ENCODE results near the gene CIDEC.
A peak's percentile ranks its signal among the peaks of the same experiment; 100 is the strongest.

CIDEC gene

GRCh38 chr3:9879830-9880549 is at the start of gene CIDEC:
Gene CIDEC, minus strand, starts transcription at chr3:9880253. Its CDS starts 1,767 bp downstream, at chr3:9878486.
- DNase-seq = no peak

GRCh38 chr3:9928158-9928557 is 48.1 kb upstream of the CIDEC start:
- no peak for DNase-seq

GRCh38 chr3:9918261-9919038 is 38.4 kb upstream of the CIDEC start:
- DNase-seq = no peak

- no peak for DNase-seq
These were observed 37.8 kb upstream of the CIDEC start for GRCh38 chr3:9917820-9918219.

- peak; percentile 92 for DNase-seq
These were observed 37.0 kb upstream of the CIDEC start, which contains the start of gene IL17RC for GRCh38 chr3:9916734-9917680. Gene IL17RC, plus strand, starts transcription at chr3:9917098. Its CDS starts 218 bp downstream, at chr3:9917316.

- DNase-seq = peak; percentile 26
These were observed 36.3 kb upstream of the CIDEC start for GRCh38 chr3:9916346-9916733.

- peak; percentile 66 for DNase-seq
These were observed 35.4 kb upstream of the CIDEC start for GRCh38 chr3:9915254-9916141.

- DNase-seq = peak; percentile 91
These were observed 34.7 kb upstream of the CIDEC start for GRCh38 chr3:9914559-9915253.

- no peak for DNase-seq
These were observed 34.0 kb upstream of the CIDEC start for GRCh38 chr3:9914011-9914410.

- DNase-seq = no peak
These were observed 33.5 kb upstream of the CIDEC start for GRCh38 chr3:9913601-9914000.

- DNase-seq = peak; percentile 90
These were observed 32.4 kb upstream of the CIDEC start for GRCh38 chr3:9912294-9912935.

- DNase-seq = no peak
These were observed 31.8 kb upstream of the CIDEC start for GRCh38 chr3:9911863-9912262.

- DNase-seq = no peak
These were observed 29.4 kb upstream of the CIDEC start for GRCh38 chr3:9909221-9910013.

- no peak for DNase-seq
These were observed 28.2 kb upstream of the CIDEC start for GRCh38 chr3:9908286-9908685.

- DNase-seq = no peak
These were observed 26.4 kb upstream of the CIDEC start for GRCh38 chr3:9906480-9906879.

GRCh38 chr3:9903904-9904303 is 23.9 kb upstream of the CIDEC start:
- DNase-seq = no peak

GRCh38 chr3:9903238-9903624 is 23.2 kb upstream of the CIDEC start:
- DNase-seq = no peak

- DNase-seq = no peak
These were observed 22.6 kb upstream of the CIDEC start, which contains the start of gene IL17RE for GRCh38 chr3:9902372-9903237. Gene IL17RE, plus strand, starts transcription at chr3:9902848. Its CDS starts 85 bp downstream, at chr3:9902933.

- peak; percentile 46 for DNase-seq
These were observed 21.9 kb upstream of the CIDEC start for GRCh38 chr3:9901967-9902366.
